NB4 (cell line): ENCODE results near the gene PTPN9.

Source experiments
- DNase-seq: peaks from one replicate; pipeline ENCODE4 v3.0.0; 2010; ENCODE audit warnings: low read depth
- H3K4me3 ChIP-seq: one replicate; pipeline ENCODE4 v1.5.1; 2011; ENCODE audit warnings: mild to moderate bottlenecking, low read depth, low read length, moderate library complexity
- MYC ChIP-seq: IDR thresholded peaks from 2 replicates; pipeline ENCODE4 v1.6.1; 2011; ENCODE audit warnings: low read depth, low read length
- POLR2A ChIP-seq: IDR thresholded peaks from 2 replicates; pipeline ENCODE4 v1.6.1; 2011; ENCODE audit warnings: mild to moderate bottlenecking; ENCODE audit not compliant: insufficient read length; ENCODE audit errors: extremely low read depth
- TF ChIP-seq, protein P1 (sequence below): IDR thresholded peaks from 2 replicates; pipeline ENCODE4 v1.6.1; 2011; ENCODE audit warnings: low read depth, low read length
- TF ChIP-seq, protein P2 (sequence below): IDR thresholded peaks from one replicate; pipeline ENCODE4 v1.5.1; 2012; ENCODE audit warnings: low read depth, low read length

PTPN9 gene

DNA sequence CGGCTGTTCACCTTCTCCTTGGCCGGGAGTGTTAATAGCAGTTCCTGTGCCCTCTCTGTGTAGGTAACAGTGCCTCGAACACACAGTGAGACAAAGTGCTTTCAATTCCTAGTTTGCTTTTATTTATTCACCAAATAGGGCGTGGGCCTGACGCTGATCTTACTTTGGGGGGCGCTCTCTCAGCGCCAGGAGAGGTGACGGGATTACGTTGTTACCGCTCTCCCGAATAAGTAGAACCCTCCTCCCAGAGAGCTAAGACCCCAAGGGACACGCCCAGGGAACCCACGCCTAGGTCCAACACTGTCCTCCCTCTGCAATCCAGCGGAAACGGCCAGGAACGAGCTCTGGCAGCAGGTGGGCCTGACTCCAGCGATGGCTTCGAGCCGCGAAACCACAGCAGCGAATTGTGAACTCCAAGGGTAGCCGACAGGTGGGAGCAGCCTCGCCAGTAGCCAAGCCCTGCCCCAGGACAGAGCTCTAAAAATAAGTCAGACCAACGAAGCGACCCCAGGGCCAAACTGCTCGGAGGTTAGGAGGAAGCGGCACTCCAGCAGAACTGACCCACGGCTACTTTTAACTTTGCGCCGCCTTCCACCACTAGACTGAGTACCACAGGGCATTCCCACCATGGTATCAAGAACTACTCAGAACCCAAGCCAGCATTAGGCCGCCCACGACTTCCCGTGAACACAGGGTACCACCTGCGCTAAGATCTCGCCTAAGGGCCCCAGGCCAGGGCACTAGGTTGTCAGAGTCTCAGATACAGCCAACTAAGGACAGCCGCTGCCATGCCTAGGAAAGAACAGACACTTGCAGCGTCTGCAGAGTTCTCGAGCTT lies 126.0 kb downstream of the PTPN9 start:
- H3K4me3 ChIP-seq, result peak overlapping the region; percentile 98
- peak; percentile 89 for DNase-seq
- TF ChIP-seq MYC, result peak; percentile 42; the same call in 1 of the 2 replicates
- TF ChIP-seq POLR2A, result peak; percentile 7
- TF ChIP-seq, protein P1, sequence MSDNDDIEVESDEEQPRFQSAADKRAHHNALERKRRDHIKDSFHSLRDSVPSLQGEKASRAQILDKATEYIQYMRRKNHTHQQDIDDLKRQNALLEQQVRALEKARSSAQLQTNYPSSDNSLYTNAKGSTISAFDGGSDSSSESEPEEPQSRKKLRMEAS, result no peak; the same call in 1 of the 2 replicates
- TF ChIP-seq, protein P2, sequence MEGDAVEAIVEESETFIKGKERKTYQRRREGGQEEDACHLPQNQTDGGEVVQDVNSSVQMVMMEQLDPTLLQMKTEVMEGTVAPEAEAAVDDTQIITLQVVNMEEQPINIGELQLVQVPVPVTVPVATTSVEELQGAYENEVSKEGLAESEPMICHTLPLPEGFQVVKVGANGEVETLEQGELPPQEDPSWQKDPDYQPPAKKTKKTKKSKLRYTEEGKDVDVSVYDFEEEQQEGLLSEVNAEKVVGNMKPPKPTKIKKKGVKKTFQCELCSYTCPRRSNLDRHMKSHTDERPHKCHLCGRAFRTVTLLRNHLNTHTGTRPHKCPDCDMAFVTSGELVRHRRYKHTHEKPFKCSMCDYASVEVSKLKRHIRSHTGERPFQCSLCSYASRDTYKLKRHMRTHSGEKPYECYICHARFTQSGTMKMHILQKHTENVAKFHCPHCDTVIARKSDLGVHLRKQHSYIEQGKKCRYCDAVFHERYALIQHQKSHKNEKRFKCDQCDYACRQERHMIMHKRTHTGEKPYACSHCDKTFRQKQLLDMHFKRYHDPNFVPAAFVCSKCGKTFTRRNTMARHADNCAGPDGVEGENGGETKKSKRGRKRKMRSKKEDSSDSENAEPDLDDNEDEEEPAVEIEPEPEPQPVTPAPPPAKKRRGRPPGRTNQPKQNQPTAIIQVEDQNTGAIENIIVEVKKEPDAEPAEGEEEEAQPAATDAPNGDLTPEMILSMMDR, result peak; percentile 51

DNA sequence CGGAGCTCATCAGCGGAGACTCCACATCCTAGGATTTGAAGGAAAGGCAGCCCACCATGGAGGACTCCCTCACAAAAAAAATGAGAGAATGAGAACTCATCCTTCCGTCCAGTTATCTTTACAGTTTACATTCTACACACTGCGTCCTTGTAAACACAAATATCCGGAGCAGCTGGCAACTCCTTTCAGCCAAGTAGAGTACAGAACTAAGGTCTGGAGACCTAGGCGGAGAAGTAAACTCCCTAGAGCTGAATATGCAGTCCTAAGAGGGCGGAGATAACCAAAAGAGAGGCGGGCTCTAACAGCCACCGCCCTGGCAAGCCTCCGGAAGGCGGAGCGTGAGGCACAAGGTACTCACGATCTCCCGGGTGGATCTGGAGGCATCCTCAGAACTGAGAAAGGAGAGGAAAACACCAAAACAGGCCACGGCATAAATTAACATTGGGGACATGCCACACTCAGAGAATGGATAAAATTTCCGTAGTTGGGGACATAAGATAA lies 126.7 kb downstream of the PTPN9 start:
- TF ChIP-seq MYC (peak; percentile 17; the same call in 1 of the 2 replicates), POLR2A (peak; percentile 63)
- TF ChIP-seq, protein P2, result no peak
- TF ChIP-seq, protein P1, result peak; percentile 40; the same call in 1 of the 2 replicates
- peak; percentile 89 for DNase-seq
- peak overlapping the region; percentile 98 for H3K4me3 ChIP-seq

DNA sequence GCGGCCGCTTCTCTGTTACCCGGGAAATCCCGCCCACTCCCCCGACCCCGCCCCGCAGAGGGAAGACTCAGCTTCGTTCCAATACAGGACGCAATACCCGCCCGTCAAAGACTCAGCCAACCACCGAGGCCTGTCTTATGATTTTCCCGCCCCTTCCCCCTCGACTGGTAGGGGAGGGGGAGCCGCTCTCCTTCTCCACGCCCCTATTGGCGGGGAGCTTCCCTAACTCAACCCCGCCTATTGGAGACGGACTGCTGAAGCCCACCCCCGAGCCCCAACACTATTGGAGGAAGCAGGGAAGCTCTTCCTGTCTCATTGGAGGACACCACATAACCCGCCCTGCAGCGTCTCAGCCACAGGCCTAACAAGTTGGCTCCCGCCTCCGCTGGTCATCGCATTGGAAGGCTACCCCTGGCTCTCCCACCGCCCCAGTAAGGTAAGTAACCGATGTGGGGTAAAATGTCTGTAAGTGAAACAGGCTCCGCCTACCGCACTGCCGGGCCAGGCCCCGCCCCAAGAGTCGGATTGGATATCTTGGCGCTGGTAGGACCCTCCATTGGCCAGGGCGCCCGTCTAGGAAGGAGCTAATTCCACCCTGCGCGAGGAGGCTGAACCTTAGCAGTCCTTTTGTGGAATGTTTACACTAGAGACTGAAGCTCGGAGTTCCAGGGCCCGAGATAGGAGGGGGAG lies 127.3 kb downstream of the PTPN9 start, which contains the start of gene SIN3A:
Gene SIN3A (minus strand): TSS at position 17 of the 690 bp plus-strand sequence. CDS start 21,315 bp downstream, outside the sequence.
- DNase-seq, result peak; percentile 100
- H3K4me3 ChIP-seq, result peak within 1 kb of the TSS; percentile 98
- TF ChIP-seq, protein P1, result 0 out of 2 replicates have a peak, but pooled peaks have one; percentile 1
- no peak for TF ChIP-seq POLR2A

DNA sequence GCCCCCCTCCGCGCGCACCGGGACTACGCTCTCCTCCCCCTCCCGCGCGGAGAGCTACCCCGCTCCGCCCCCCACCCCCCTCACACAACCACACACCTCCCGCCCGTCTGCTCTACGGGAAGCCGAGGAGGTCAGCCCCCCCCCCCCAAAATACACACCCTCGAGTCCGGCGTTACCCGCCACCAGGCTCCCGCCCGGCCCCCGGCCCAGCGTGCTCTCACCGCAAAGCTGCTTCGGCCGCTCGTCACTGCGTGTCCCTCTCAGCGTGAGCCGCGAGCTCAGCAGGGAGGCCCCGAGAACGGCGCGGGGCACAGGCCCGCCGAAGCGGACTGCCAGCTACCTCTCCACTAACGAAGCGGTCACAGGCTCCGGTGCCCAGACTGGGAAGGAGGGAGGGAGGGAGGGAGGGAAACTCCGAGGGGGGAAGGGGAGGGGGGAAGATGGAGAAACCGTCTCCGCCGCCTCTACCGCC lies 127.9 kb downstream of the PTPN9 start:
- TF ChIP-seq, protein P1, result no peak
- TF ChIP-seq, protein P2, result no peak
- TF ChIP-seq MYC (no peak), POLR2A (no peak)
- no peak for DNase-seq
- peak overlapping the region; percentile 78 for H3K4me3 ChIP-seq

DNA sequence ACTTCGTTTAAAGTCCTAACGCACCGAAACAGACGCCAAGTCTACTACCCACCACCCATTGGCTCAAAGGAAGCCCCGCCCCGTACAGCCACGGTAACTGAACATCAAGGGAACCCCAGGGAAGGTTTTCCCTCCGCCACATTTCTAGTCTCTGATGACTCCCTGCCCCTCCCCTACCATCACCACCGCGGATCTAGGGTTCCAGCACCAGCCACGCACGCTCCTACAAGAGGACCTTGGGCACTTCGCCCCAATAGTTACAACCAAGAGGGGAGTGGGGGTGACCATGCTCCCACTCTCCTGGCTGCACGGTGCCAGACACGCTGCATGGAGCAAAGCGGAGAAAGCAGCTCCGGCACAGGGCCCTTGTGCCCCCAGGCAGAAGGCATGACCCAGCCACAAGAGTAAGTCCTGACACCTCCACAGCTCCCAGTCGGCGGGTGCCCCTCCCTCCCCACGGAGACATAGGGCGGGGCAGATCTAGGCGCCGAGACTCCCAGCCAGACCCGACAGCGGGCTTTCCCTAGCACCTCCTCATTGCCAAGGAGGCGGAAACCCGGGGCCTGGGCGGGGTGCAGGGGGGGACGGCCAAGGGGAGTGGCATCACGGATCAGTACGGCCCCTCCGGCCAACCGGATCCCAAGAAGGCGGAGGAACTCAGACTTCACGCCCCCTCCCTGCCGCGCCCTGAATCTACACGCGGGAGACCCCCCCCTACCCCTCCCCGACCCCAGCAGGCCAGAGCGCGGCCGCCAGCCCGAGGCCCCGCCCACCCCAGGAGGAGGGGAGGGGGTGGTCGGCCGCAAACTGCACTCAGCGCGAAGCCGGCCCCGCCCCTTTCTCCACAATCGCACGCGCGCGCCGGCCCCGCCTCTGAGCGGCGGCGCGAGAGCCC lies 128.6 kb downstream of the PTPN9 start:
- H3K4me3 ChIP-seq, result peak overlapping the region; percentile 89
- peak; percentile 99 for DNase-seq
- TF ChIP-seq, protein P1, result peak; percentile 58
- TF ChIP-seq POLR2A (peak; percentile 5), MYC (peak; percentile 54; the same call in 1 of the 2 replicates)
- TF ChIP-seq, protein P2, result no peak
